Measurements from ENCODE around the gene SREBF2.

The SREBF2 gene

GRCh38 chr22:41810022-41810421, 22.9 kb upstream of the SREBF2 start:
- no peak for DNase-seq (ENCODE audit: insufficient read length)
- no peak for FAIRE-seq
- TF ChIP-seq POLR2A (IDR thresholded peaks at IDR 0.05; ENCODE audit: low read depth, low read length): no peak
- no peak for TF ChIP-seq TAF1 (IDR thresholded peaks at IDR 0.05; ENCODE audit: borderline replicate concordance, low read depth, low read length)
- no peak for TF ChIP-seq POLR2AphosphoS5 (IDR thresholded peaks at IDR 0.05; ENCODE audit: low read depth, low read length)

GRCh38 chr22:41812805-41813545, 19.9 kb upstream of the SREBF2 start:
- no peak for FAIRE-seq
- TF ChIP-seq TAF1 (IDR thresholded peaks at IDR 0.05; ENCODE audit: borderline replicate concordance, low read depth, low read length): no peak
- TF ChIP-seq POLR2AphosphoS5 (IDR thresholded peaks at IDR 0.05; ENCODE audit: low read depth, low read length): no peak
- TF ChIP-seq POLR2A (IDR thresholded peaks at IDR 0.05; ENCODE audit: low read depth, low read length): no peak

GRCh38 chr22:41813726-41814410, 19.0 kb upstream of the SREBF2 start:
- TF ChIP-seq TAF1 (IDR thresholded peaks at IDR 0.05; ENCODE audit: borderline replicate concordance, low read depth, low read length) (no peak), POLR2A (IDR thresholded peaks at IDR 0.05; ENCODE audit: low read depth, low read length) (no peak), POLR2AphosphoS5 (IDR thresholded peaks at IDR 0.05; ENCODE audit: low read depth, low read length) (no peak)
- no peak for DNase-seq (ENCODE audit: insufficient read length)
- FAIRE-seq: no peak

More at GRCh38 chr22:41812805-41813545, 19.9 kb upstream of the SREBF2 start:
- DNase-seq (ENCODE audit: insufficient read length): no peak

GRCh38 chr22:41815716-41816115, 17.2 kb upstream of the SREBF2 start:
- DNase-seq (ENCODE audit: insufficient read length) (no peak), FAIRE-seq (no peak)
- no peak for TF ChIP-seq TAF1 (IDR thresholded peaks at IDR 0.05; ENCODE audit: borderline replicate concordance, low read depth, low read length)

GRCh38 chr22:41816241-41816640, 16.7 kb upstream of the SREBF2 start:
- DNase-seq (ENCODE audit: insufficient read length) (no peak), FAIRE-seq (no peak)
- no peak for TF ChIP-seq TAF1 (IDR thresholded peaks at IDR 0.05; ENCODE audit: borderline replicate concordance, low read depth, low read length)
- TF ChIP-seq POLR2AphosphoS5 (IDR thresholded peaks at IDR 0.05; ENCODE audit: low read depth, low read length): no peak
- no peak for TF ChIP-seq POLR2A (IDR thresholded peaks at IDR 0.05; ENCODE audit: low read depth, low read length)

GRCh38 chr22:41816871-41817270, 16.0 kb upstream of the SREBF2 start:
- no peak for TF ChIP-seq POLR2AphosphoS5 (IDR thresholded peaks at IDR 0.05; ENCODE audit: low read depth, low read length)
- no peak for TF ChIP-seq TAF1 (IDR thresholded peaks at IDR 0.05; ENCODE audit: borderline replicate concordance, low read depth, low read length)
- no peak for TF ChIP-seq POLR2A (IDR thresholded peaks at IDR 0.05; ENCODE audit: low read depth, low read length)
- FAIRE-seq (no peak), DNase-seq (ENCODE audit: insufficient read length) (no peak)

- DNase-seq (ENCODE audit: insufficient read length) (no peak), FAIRE-seq (no peak)
- no peak for TF ChIP-seq TAF1 (IDR thresholded peaks at IDR 0.05; ENCODE audit: borderline replicate concordance, low read depth, low read length)
- TF ChIP-seq POLR2AphosphoS5 (IDR thresholded peaks at IDR 0.05; ENCODE audit: low read depth, low read length): no peak
- no peak for TF ChIP-seq POLR2A (IDR thresholded peaks at IDR 0.05; ENCODE audit: low read depth, low read length)
These were observed 14.9 kb upstream of the SREBF2 start for GRCh38 chr22:41818011-41818410.

GRCh38 chr22:41818596-41818995, 14.3 kb upstream of the SREBF2 start:
- DNase-seq (ENCODE audit: insufficient read length) (no peak), FAIRE-seq (no peak)
- TF ChIP-seq POLR2AphosphoS5 (IDR thresholded peaks at IDR 0.05; ENCODE audit: low read depth, low read length) (no peak), TAF1 (IDR thresholded peaks at IDR 0.05; ENCODE audit: borderline replicate concordance, low read depth, low read length) (no peak), POLR2A (IDR thresholded peaks at IDR 0.05; ENCODE audit: low read depth, low read length) (no peak)

- no peak for FAIRE-seq
- DNase-seq (ENCODE audit: insufficient read length): no peak
- TF ChIP-seq POLR2AphosphoS5 (IDR thresholded peaks at IDR 0.05; ENCODE audit: low read depth, low read length) (no peak), POLR2A (IDR thresholded peaks at IDR 0.05; ENCODE audit: low read depth, low read length) (no peak), TAF1 (IDR thresholded peaks at IDR 0.05; ENCODE audit: borderline replicate concordance, low read depth, low read length) (no peak)
These were observed 13.6 kb upstream of the SREBF2 start for GRCh38 chr22:41819257-41819656.

GRCh38 chr22:41820447-41820846, 12.5 kb upstream of the SREBF2 start:
- no peak for DNase-seq (ENCODE audit: insufficient read length)
- TF ChIP-seq POLR2A (IDR thresholded peaks at IDR 0.05; ENCODE audit: low read depth, low read length) (no peak), TAF1 (IDR thresholded peaks at IDR 0.05; ENCODE audit: borderline replicate concordance, low read depth, low read length) (no peak), POLR2AphosphoS5 (IDR thresholded peaks at IDR 0.05; ENCODE audit: low read depth, low read length) (no peak)
- FAIRE-seq: no peak

GRCh38 chr22:41821471-41822316, 11.2 kb upstream of the SREBF2 start:
- TF ChIP-seq POLR2A (IDR thresholded peaks at IDR 0.05; ENCODE audit: low read depth, low read length): no peak
- TF ChIP-seq POLR2AphosphoS5 (IDR thresholded peaks at IDR 0.05; ENCODE audit: low read depth, low read length): no peak
- TF ChIP-seq TAF1 (IDR thresholded peaks at IDR 0.05; ENCODE audit: borderline replicate concordance, low read depth, low read length): no peak
- DNase-seq (ENCODE audit: insufficient read length): no peak
- FAIRE-seq: no peak

Measured in GM12892 (cell line).